ENCODE data around the gene GFPT2. TPM values are rescaled to one million over a fixed set of nuclear protein-coding genes. Genes with fewer than 3 reads are reported as not detected.

The GFPT2 gene
- total RNA-seq, 2 experiments from 2014 or later, result not detected

DNA sequence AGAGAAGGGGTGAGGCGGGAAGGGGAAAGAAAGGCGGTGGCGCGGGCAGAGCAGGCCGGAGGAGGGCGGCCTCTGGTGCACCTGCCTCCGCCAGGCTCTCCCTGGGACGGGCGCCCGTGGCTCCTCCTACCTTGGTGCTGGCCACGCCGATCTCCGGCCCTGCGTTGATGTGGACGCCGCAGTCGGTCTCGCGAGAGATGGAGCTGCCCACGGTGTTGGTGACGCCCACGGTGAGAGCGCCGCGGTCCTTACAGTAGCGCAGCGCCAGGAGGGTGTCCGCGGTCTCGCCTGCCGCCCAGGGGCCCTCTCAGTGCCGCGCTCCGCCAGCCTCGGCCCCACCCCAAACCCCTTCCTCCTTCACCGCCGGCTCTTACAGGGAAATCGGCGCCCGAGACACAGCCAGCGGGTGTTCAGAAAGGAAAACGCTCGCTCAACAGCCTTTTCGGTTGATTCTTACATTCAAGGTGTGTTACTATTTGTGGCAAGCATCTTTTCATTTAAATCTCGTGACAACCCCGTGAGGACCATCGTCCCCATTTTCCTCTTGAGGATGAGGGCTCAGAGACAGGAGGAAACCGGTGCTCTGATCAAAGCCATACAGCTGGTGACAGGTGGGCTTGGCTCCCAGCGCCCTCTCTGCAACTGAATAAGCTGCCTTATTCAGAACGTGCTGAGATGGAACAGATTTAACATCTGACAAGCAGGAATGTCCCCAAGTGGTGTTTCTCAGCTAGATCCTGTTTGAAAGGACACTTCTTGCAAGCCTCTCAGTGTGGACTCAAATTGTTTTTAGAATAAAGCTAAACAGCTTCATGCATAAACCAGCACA is 39.2 kb downstream of the GFPT2 start:
- Histone ChIP-seq H3K9me2 (ENCODE audit: insufficient read depth, low read length) (no peaks in the 10 kb centered on the region), H3K9me3 (ENCODE audit: low read length) (no peaks in the 10 kb centered on the region), H3K36me3 (ENCODE audit: insufficient read depth, low read length) (no peaks in the 10 kb centered on the region), H3K4me2 (ENCODE audit: low read length) (no peak overlapping the region), H4K20me1 (ENCODE audit: insufficient read depth, low read length) (no peaks in the 10 kb centered on the region), H3K27ac (ENCODE audit: low read depth, low read length, poor library complexity, severe bottlenecking) (no peak overlapping the region), H3K4me1 (ENCODE audit: insufficient read depth, low read length, poor library complexity, severe bottlenecking) (no peaks in the 10 kb centered on the region), H3K4me3 (ENCODE audit: low read depth, low read length, poor library complexity, severe bottlenecking) (no peak overlapping the region), H3K79me2 (ENCODE audit: insufficient read depth, low read depth, low read length) (no peaks in the 10 kb centered on the region), H2AFZ (ENCODE audit: low read length) (no peak overlapping the region)
- DNase-seq (ENCODE audit: low spot score), result no peak
- ChIA-PET POLR2A (interaction anchor here (1.0 kb wide), 1 partner anchor 21 kb away, joined by 4 read pairs; no protein-coding TSS in a partner anchor), CTCF (ENCODE audit: unreplicated experiment) (no interaction called here)
- intact Hi-C loops (cut with micrococcal nuclease; ENCODE audit: unreplicated experiment), result loop anchor here (2.0 kb wide), 1 partner anchor 187 kb away; no protein-coding TSS in a partner anchor
- TF ChIP-seq, protein P1, sequence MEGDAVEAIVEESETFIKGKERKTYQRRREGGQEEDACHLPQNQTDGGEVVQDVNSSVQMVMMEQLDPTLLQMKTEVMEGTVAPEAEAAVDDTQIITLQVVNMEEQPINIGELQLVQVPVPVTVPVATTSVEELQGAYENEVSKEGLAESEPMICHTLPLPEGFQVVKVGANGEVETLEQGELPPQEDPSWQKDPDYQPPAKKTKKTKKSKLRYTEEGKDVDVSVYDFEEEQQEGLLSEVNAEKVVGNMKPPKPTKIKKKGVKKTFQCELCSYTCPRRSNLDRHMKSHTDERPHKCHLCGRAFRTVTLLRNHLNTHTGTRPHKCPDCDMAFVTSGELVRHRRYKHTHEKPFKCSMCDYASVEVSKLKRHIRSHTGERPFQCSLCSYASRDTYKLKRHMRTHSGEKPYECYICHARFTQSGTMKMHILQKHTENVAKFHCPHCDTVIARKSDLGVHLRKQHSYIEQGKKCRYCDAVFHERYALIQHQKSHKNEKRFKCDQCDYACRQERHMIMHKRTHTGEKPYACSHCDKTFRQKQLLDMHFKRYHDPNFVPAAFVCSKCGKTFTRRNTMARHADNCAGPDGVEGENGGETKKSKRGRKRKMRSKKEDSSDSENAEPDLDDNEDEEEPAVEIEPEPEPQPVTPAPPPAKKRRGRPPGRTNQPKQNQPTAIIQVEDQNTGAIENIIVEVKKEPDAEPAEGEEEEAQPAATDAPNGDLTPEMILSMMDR (conservative IDR thresholded peaks at IDR 0.05; ENCODE audit: low read length), result no peak
- no peak for TF ChIP-seq EZH2phosphoT487 (IDR thresholded peaks at IDR 0.05; ENCODE audit: borderline replicate concordance, low read depth, low read length)
- no TSS peak for BruUV-seq (replicated peaks)

DNA sequence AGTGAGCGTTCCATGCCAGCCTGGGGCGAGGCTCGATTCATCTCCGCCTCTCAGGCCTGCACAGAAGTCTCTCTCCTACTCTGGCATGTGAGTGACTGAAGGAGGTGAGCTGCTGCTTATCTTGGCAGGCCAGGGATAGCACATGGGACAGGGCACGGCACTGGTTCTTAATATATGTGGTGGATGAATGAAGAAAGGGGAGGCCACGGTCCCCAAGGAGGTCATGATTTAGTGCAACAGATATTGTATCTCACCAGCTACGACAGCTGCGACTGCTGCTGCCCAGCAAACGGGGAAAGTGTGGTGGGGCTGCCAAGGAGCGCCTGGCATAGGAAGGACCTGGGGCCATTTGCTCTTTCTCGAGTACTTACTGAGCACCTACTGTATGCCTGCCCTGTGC is 41.9 kb downstream of the GFPT2 start:
- Histone ChIP-seq H3K9me3 (ENCODE audit: low read length) (no peaks in the 10 kb centered on the region), H4K20me1 (ENCODE audit: insufficient read depth, low read length) (no peaks in the 10 kb centered on the region), H3K4me3 (ENCODE audit: low read depth, low read length, poor library complexity, severe bottlenecking) (no peak overlapping the region), H3K79me2 (ENCODE audit: insufficient read depth, low read depth, low read length) (no peaks in the 10 kb centered on the region), H3K4me1 (ENCODE audit: insufficient read depth, low read length, poor library complexity, severe bottlenecking) (no peaks in the 10 kb centered on the region), H3K36me3 (ENCODE audit: insufficient read depth, low read length) (no peaks in the 10 kb centered on the region), H3K4me2 (ENCODE audit: low read length) (no peak overlapping the region), H3K27ac (ENCODE audit: low read depth, low read length, poor library complexity, severe bottlenecking) (no peak overlapping the region), H2AFZ (ENCODE audit: low read length) (no peak overlapping the region), H3K9me2 (ENCODE audit: insufficient read depth, low read length) (no peaks in the 10 kb centered on the region)
- no peak for DNase-seq (ENCODE audit: low spot score)
- ChIA-PET POLR2A (interaction anchor here (0.7 kb wide), 1 partner anchor 914 kb away, joined by 3 read pairs; no protein-coding TSS in a partner anchor), CTCF (ENCODE audit: unreplicated experiment) (no interaction called here)
- TF ChIP-seq EZH2phosphoT487 (IDR thresholded peaks at IDR 0.05; ENCODE audit: borderline replicate concordance, low read depth, low read length), result no peak
- TF ChIP-seq, protein P1 (conservative IDR thresholded peaks at IDR 0.05; ENCODE audit: low read length), result no peak
- no TSS peak for BruUV-seq (replicated peaks)
- intact Hi-C loops (cut with micrococcal nuclease; ENCODE audit: unreplicated experiment), result no loop called here

DNA sequence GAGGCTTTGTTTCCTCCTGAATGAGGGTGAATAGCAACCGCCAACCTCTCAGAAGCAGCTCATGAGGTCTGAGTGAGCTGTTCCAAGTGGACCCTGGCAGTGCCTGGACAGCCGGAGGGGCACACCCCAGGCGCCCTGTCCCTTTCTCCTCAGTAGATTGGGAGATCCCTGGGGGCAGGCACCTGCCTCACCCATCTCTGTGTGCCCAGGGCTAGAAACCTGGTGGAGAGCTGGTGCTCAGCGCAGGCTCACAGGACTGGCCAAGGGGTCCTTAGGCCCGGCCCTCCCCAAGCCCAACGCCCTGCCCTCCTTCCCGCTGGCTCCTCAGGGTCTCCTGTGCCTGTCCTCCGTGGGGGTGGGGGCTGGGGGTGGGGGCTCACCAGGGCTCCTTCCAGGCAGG is 46.3 kb downstream of the GFPT2 start:
- TF ChIP-seq, protein P1 (conservative IDR thresholded peaks at IDR 0.05; ENCODE audit: low read length), result no peak
- no peak for TF ChIP-seq EZH2phosphoT487 (IDR thresholded peaks at IDR 0.05; ENCODE audit: borderline replicate concordance, low read depth, low read length)
- ChIA-PET POLR2A (no interaction called here), CTCF (ENCODE audit: unreplicated experiment) (no interaction called here)
- Histone ChIP-seq H3K4me3 (ENCODE audit: low read depth, low read length, poor library complexity, severe bottlenecking) (no peak overlapping the region), H2AFZ (ENCODE audit: low read length) (no peak overlapping the region), H3K36me3 (ENCODE audit: insufficient read depth, low read length) (no peaks in the 10 kb centered on the region), H3K27ac (ENCODE audit: low read depth, low read length, poor library complexity, severe bottlenecking) (no peak overlapping the region), H3K79me2 (ENCODE audit: insufficient read depth, low read depth, low read length) (no peaks in the 10 kb centered on the region), H3K9me2 (ENCODE audit: insufficient read depth, low read length) (no peaks in the 10 kb centered on the region), H3K4me1 (ENCODE audit: insufficient read depth, low read length, poor library complexity, severe bottlenecking) (no peaks in the 10 kb centered on the region), H4K20me1 (ENCODE audit: insufficient read depth, low read length) (no peaks in the 10 kb centered on the region), H3K9me3 (ENCODE audit: low read length) (no peaks in the 10 kb centered on the region), H3K4me2 (ENCODE audit: low read length) (no peak overlapping the region)
- intact Hi-C loops (cut with micrococcal nuclease; ENCODE audit: unreplicated experiment), result no loop called here
- no peak for DNase-seq (ENCODE audit: low spot score)
- no TSS peak for BruUV-seq (replicated peaks)
